ENCODE measurements around the gene ANGPTL4. TPM values are rescaled to one million over a fixed set of nuclear protein-coding genes. Genes with fewer than 3 reads are reported as not detected.

Gene ANGPTL4
- total and polyA plus RNA-seq, 2 of the 13 experiments (the other 11 are each of a cell fraction or from before 2014, with no cell fraction given): 0.80 to 21.7 TPM

DNA sequence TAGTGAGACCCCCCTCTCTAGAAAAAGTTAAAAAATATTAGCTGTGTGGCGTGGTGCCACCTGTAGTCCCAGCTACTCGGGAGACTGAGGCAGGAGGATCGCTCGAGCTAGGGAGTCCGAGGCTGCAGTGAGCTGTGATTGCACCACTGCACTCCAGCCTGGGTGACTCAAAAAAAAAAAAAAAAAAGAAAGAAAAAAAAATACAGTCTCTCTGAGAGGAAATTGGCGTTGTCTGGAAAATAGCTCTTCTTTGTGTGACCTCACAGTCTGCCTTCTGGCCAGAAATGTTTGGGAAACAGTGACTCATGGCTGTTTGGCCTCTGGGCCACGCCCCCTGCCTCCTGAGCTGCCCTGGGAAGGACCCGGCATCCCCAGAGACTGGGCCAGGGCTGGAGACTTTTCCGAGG lies 59.9 kb downstream of the ANGPTL4 start (continued):
- TF ChIP-seq, protein P1, sequence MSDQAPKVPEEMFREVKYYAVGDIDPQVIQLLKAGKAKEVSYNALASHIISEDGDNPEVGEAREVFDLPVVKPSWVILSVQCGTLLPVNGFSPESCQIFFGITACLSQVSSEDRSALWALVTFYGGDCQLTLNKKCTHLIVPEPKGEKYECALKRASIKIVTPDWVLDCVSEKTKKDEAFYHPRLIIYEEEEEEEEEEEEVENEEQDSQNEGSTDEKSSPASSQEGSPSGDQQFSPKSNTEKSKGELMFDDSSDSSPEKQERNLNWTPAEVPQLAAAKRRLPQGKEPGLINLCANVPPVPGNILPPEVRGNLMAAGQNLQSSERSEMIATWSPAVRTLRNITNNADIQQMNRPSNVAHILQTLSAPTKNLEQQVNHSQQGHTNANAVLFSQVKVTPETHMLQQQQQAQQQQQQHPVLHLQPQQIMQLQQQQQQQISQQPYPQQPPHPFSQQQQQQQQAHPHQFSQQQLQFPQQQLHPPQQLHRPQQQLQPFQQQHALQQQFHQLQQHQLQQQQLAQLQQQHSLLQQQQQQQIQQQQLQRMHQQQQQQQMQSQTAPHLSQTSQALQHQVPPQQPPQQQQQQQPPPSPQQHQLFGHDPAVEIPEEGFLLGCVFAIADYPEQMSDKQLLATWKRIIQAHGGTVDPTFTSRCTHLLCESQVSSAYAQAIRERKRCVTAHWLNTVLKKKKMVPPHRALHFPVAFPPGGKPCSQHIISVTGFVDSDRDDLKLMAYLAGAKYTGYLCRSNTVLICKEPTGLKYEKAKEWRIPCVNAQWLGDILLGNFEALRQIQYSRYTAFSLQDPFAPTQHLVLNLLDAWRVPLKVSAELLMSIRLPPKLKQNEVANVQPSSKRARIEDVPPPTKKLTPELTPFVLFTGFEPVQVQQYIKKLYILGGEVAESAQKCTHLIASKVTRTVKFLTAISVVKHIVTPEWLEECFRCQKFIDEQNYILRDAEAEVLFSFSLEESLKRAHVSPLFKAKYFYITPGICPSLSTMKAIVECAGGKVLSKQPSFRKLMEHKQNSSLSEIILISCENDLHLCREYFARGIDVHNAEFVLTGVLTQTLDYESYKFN (CRISPR knock-in tag; conservative IDR thresholded peaks at IDR 0.05): peak; percentile 57; the same call in 1 of the 2 replicates
- TF ChIP-seq ATF2 (CRISPR knock-in tag; IDR thresholded peaks at IDR 0.05): no peak
- TF ChIP-seq NR2F6 (IDR thresholded peaks at IDR 0.05): peak; percentile 13; the same call in 1 of the 2 replicates
- TF ChIP-seq NR2F6 (CRISPR knock-in tag; IDR thresholded peaks at IDR 0.05): peak; percentile 46; the same call in 1 of the 2 replicates
- no peak for TF ChIP-seq GABPA (IDR thresholded peaks at IDR 0.05; ENCODE audit: low read depth, low read length)
- TF ChIP-seq GABPA (CRISPR knock-in tag; IDR thresholded peaks at IDR 0.05; ENCODE audit: low read depth): no peak
- no peak for TF ChIP-seq ZNF180 (CRISPR knock-in tag; IDR thresholded peaks at IDR 0.05; ENCODE audit: borderline replicate concordance, low read depth)
- TF ChIP-seq, protein P2, sequence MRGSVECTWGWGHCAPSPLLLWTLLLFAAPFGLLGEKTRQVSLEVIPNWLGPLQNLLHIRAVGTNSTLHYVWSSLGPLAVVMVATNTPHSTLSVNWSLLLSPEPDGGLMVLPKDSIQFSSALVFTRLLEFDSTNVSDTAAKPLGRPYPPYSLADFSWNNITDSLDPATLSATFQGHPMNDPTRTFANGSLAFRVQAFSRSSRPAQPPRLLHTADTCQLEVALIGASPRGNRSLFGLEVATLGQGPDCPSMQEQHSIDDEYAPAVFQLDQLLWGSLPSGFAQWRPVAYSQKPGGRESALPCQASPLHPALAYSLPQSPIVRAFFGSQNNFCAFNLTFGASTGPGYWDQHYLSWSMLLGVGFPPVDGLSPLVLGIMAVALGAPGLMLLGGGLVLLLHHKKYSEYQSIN (CRISPR knock-in tag; IDR thresholded peaks at IDR 0.05; ENCODE audit: borderline replicate concordance): no peak
- TF ChIP-seq SMAD1 (CRISPR knock-in tag; IDR thresholded peaks at IDR 0.05; ENCODE audit: borderline replicate concordance, low read depth): peak; percentile 25; the same call in 1 of the 2 replicates
- TF ChIP-seq ZNF709 (CRISPR knock-in tag; IDR thresholded peaks at IDR 0.05): no peak
- TF ChIP-seq DRAP1 (CRISPR knock-in tag; IDR thresholded peaks at IDR 0.05): 0 out of 2 replicates have a peak, but pooled peaks have one; percentile 46
- TF ChIP-seq WIZ (CRISPR knock-in tag; IDR thresholded peaks at IDR 0.05): no peak
- TF ChIP-seq ZNF558 (CRISPR knock-in tag; IDR thresholded peaks at IDR 0.05; ENCODE audit: borderline replicate concordance): no peak
- TF ChIP-seq ZNF20 (CRISPR knock-in tag; IDR thresholded peaks at IDR 0.05): no peak
- no peak for TF ChIP-seq ZSCAN22 (CRISPR knock-in tag; IDR thresholded peaks at IDR 0.05)
- TF ChIP-seq ZNF629 (CRISPR knock-in tag; conservative IDR thresholded peaks at IDR 0.05): no peak
- 0 out of 2 replicates have a peak, but pooled peaks have one; percentile 56 for TF ChIP-seq KDM3A (CRISPR knock-in tag; IDR thresholded peaks at IDR 0.05; ENCODE audit: low read depth)
- TF ChIP-seq, protein P3, sequence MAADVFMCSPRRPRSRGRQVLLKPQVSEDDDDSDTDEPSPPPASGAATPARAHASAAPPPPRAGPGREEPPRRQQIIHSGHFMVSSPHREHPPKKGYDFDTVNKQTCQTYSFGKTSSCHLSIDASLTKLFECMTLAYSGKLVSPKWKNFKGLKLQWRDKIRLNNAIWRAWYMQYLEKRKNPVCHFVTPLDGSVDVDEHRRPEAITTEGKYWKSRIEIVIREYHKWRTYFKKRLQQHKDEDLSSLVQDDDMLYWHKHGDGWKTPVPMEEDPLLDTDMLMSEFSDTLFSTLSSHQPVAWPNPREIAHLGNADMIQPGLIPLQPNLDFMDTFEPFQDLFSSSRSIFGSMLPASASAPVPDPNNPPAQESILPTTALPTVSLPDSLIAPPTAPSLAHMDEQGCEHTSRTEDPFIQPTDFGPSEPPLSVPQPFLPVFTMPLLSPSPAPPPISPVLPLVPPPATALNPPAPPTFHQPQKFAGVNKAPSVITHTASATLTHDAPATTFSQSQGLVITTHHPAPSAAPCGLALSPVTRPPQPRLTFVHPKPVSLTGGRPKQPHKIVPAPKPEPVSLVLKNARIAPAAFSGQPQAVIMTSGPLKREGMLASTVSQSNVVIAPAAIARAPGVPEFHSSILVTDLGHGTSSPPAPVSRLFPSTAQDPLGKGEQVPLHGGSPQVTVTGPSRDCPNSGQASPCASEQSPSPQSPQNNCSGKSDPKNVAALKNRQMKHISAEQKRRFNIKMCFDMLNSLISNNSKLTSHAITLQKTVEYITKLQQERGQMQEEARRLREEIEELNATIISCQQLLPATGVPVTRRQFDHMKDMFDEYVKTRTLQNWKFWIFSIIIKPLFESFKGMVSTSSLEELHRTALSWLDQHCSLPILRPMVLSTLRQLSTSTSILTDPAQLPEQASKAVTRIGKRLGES (CRISPR knock-in tag; IDR thresholded peaks at IDR 0.05; ENCODE audit: borderline replicate concordance): no peak
- TF ChIP-seq ZMAT3 (CRISPR knock-in tag; conservative IDR thresholded peaks at IDR 0.05): no peak
- TF ChIP-seq ZSCAN12 (CRISPR knock-in tag; IDR thresholded peaks at IDR 0.05): no peak
